Activated CD4-positive, alpha-beta T cell treated with anti-CD3 and anti-CD28 coated beads, Interleukin-2, amount 50 U/mL, for 48 hours (primary cell): ENCODE results near the gene JMJD8.
"Not testable (repeated sequence)": the region's sequence is repeated elsewhere in the genome, so short reads cannot be mapped to it uniquely, and the experiment has no call there.

Source experiments
- DNase-seq, 2 experiments: peaks; one replicate each; pipeline ENCODE4 v3.0.0-alpha.2; 2020

Gene JMJD8

GRCh38 chr16:708019-708418, 23.9 kb upstream of the JMJD8 start:
- DNase-seq = no peak

- no peak for DNase-seq
These were observed 23.0 kb upstream of the JMJD8 start for GRCh38 chr16:707062-707538.

GRCh38 chr16:706189-707061, 22.3 kb upstream of the JMJD8 start:
- no peak for DNase-seq

GRCh38 chr16:705431-706188, 21.5 kb upstream of the JMJD8 start, which contains the start of gene FBXL16:
FBXL16 (minus strand) TSS chr16:705801; CDS start chr16:697405, 8,396 bp downstream.
- no peak for DNase-seq

GRCh38 chr16:704552-705380, 20.6 kb upstream of the JMJD8 start:
- DNase-seq = no peak

GRCh38 chr16:704047-704446, 19.9 kb upstream of the JMJD8 start:
- no peak for DNase-seq

- DNase-seq = no peak
These were observed 19.3 kb upstream of the JMJD8 start for GRCh38 chr16:703406-703805.

GRCh38 chr16:702341-702740, 18.2 kb upstream of the JMJD8 start:
- no peak for DNase-seq

GRCh38 chr16:700684-701584, 16.8 kb upstream of the JMJD8 start:
- DNase-seq = peak; percentile 41 to 43

GRCh38 chr16:698911-699671, 15.0 kb upstream of the JMJD8 start:
- no peak for DNase-seq

GRCh38 chr16:695355-696089, 11.4 kb upstream of the JMJD8 start:
- peak; percentile 73 to 77 for DNase-seq

- peak in 1 of 2 experiments; percentile 27 for DNase-seq
These were observed 10.8 kb upstream of the JMJD8 start for GRCh38 chr16:694863-695354.

- DNase-seq = no peak
These were observed 10.2 kb upstream of the JMJD8 start for GRCh38 chr16:694187-694862.

- DNase-seq = no peak
These were observed 9.6 kb upstream of the JMJD8 start for GRCh38 chr16:693766-694165.

- DNase-seq = no peak
These were observed 9.2 kb upstream of the JMJD8 start for GRCh38 chr16:693364-693763.

- no peak for DNase-seq
These were observed 8.4 kb upstream of the JMJD8 start for GRCh38 chr16:692356-693108.

GRCh38 chr16:691242-691641, 7.1 kb upstream of the JMJD8 start:
- DNase-seq = not testable (repeated sequence)

GRCh38 chr16:689175-689897, 5.2 kb upstream of the JMJD8 start:
- no peak for DNase-seq
